GM21529 (cell line): ENCODE results near the gene SEC22A.

Experiments used
- ATAC-seq: cut with Tn5 transposase; IDR thresholded peaks from one replicate; pipeline ENCODE4 v1.9.1; 2021; ENCODE audit not compliant: unreplicated experiment

The SEC22A gene

DNA sequence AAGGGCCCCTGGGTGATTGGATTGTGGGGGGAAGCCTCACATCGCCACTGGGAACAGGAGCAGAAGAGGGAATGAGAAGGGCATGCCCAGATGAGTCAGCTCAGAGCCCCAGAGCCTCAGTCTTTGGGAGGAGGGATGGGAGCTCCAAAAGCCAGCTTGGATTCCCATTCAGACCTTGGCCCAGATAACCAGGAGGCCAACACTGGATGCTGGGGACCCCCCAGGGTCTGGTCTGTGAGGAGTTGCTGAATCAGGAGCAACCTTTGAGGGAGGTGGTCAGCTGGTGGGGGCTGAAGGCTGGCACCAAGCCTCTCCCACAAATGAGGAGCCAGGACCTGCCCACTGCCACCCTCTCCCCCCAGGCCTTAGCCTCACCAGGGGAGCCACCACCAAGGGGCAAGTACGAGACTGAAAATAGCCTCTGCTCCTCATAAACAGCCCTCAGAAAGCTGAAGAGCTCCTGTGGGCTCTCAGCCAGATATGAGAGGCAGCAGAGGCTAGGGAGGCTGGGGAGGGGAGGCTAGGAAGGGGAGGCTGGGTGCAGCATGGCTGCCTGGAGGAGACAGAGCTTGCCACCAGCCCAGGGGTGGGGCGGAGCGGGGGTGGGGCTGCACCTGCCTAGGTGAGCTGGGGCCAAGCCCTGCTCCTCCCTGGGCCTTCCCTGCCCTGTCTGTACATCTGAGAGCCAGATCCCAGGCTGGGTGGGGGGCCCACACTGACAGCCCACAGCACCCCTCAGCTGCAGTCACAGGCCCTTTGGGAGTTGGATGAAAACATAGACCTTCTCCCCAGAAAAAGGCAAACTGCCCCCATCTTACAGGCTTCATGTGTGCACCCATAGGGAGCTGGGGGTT is 99.8 kb downstream of the SEC22A start:
- ATAC-seq = no peak

DNA sequence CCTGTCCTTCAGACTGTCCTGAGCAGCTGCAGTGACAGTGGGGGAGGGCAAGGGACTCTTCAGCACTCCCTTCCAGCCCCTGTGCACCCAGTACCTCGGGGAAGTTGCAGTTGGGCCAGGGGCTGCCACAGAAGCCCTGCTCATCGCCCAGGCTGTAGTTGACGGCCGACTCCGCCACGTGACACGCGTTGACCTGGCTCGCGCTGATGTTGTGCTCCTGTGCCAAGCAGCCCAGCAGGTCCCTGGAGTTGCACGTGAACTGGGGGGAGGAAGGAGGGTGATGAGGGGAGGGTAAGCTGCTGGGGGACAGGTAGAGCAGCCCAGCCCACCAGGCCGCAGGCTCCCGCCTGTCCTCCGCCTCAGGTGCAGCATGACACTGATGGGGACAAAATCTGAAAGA is 101.2 kb downstream of the SEC22A start:
- ATAC-seq = no peak

DNA sequence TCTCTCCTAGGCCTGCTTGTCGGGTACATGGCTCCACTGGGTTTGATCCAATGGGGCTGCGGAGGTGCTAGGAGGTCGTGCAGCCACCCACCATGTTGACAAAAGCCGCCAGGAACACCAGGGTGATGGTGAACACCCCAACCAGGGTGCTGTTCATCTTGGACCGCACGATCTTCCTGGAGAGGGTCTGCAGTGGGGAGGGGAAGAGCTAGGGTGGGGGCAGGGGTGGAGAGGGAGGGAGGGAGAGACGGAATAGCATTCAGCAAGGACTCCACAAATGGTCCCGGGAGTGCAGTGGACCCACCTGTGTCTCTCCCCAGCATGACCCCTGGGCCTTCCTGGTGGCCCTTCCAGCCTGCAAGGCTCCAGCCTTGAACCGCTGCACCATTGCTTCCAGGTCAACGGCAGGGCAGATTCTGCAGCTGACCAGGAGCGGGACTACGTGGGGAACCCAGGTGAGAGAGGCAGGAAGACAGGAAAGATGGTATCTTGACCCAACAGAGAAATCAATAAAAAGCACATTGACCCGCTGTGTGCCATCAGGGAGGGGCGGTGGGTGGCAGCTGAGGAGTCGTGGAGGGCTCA is 102.3 kb downstream of the SEC22A start:
- ATAC-seq = no peak

DNA sequence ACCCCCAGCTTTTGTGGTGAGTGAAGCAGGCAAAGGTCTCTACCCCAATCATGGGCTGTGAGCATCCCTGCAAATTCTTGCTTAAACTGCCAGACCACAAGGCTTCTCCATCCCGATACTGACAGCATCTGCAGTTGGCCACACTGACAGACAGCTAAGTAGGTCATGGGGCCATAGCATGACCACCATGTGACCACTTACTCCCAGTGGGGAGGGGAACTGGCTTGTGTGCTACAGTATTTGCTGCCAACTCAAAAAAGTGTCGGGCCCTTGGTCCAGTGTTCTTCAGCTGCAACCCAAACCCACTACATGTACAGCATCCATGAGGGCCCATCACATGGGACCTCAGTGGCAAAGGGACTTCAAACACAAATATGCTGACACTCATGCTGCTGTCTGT is 103.4 kb downstream of the SEC22A start:
- no peak for ATAC-seq

DNA sequence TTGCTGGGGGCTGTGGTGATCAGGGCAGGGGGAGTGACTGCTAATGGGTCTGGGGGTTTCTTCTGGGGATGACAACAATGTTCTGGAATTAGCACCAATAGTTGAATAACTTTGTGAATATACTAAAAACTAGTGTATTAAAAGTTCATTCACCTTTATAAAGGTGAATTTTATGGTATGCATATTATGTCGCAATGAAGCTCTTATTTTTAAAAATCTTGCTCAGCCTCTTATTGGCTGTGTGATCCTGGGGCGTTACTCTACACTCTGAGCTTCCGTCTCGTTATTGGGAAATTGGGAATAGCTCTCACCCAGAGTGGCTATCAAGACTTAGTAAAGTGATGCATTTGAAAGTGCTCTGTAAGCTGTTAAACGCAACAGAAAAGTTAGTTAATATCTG is 105.3 kb downstream of the SEC22A start:
- no peak for ATAC-seq

DNA sequence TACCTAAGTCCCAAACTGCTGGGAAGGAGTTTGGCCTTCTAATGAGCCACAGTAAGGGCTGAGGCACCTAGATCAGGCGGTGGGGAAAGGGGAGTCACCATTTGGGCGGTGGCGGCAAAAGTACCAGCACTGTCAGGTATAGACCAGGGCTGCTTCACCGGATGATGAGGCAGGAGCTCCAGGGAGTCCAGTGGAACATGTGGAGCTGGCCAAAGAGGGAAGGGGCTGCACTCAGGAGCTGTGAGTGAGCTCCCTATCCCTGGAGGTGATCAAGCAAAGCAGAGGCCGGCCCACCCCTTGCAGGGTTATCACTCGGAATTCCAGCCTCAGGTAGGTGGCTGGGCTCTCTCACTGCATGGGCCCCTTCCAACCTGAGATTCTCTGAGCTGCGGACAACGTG is 108.4 kb downstream of the SEC22A start:
- no peak for ATAC-seq

DNA sequence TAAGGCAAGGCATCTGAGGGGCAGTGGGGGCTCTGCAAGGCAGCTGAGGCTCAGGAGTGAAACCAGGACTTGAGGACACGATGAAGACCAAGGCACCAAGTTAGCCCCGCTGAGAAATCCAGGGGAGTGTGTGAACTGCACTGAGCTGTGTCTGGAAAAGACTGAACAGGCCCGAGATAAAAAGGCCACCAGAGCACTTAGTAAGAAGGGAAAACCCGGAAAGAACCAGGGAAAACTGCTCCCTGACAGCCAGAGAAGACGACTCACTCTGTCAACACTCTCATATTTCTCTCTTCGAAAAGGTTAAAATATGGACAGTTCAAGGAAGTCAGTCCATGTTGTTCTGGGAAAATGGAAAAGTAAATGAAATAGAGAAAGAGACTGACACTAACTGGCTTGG is 109.0 kb downstream of the SEC22A start:
- no peak for ATAC-seq

DNA sequence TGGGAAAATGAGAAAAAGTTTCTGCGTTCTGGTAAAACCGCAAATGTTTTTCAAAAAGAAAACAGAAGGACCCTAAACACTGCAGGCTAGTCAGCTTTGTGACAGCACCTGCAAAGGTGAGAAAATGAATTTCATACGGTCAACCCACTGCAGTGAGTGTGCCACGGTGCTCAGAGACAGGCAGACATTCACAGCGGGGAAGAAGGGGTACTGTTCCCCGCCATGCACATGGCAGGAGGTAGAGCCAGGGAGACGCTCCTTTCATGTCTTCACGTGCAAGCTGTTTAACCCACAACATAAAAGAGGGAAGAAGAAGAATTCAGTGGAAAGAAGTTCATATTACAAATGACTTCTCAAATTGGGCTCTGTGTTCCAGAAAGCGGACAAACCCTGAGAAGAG is 109.5 kb downstream of the SEC22A start:
- ATAC-seq = no peak

DNA sequence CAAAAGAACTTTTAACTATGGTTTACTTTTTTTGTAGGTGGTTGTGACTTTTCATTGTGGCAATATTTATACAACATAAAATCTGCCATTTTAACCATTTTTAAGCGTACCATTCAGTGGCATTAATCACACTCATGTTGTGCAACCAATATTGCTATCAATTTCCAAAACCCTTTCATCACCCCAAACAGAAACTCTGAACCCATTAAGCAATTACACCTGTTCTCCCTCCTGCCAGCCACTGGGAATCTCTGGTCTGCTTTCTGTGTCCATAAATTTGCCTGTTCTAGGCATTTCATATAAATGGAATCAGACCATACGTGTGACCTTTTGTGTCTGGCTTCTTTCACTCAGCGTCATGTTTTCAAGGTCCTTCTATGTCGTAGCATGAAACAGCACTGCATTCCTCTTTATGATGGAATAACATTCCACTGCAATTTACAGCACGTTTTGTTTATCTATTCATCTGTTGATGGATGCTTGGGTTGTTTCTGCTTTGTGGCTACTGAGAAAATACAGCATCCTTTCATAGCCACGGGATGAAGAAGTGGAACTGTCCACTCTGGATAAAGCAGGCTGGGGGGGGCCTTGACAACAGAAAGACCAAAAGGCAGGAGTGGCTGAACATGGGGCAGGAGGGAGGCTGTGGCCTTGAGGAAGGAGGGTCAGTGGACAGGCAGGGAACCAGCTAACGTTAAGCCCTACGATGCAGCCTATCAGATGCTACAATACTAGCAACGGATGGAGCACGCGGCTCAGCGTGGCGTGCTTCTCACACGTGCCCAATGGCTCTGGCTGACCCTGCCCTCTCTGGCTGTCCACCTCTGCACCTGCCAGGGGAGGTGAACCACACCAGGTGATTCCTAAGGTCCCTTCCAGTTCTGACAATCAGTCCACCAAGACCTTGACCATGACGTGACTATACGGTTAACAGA is 110.9 kb downstream of the SEC22A start:
- no peak for ATAC-seq

DNA sequence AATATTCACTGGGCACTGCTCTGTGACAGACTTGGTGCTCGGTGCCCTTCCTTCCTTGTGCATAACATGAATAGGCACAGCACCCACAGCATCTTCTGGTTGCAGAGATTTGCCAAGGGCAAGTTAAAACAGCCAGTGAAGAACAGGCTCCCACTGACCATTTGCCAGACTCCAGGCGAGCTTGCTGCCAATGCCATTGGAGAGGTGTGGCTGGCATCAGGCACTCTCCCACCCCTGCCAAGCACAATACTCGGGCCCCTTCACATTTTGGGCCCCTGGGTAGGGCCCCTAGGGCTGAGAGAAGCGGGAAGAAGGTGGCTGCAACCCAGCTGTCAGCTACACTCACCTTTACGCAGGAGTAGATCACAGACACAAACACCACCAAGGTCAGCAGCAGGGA is 112.1 kb downstream of the SEC22A start:
- ATAC-seq = no peak

DNA sequence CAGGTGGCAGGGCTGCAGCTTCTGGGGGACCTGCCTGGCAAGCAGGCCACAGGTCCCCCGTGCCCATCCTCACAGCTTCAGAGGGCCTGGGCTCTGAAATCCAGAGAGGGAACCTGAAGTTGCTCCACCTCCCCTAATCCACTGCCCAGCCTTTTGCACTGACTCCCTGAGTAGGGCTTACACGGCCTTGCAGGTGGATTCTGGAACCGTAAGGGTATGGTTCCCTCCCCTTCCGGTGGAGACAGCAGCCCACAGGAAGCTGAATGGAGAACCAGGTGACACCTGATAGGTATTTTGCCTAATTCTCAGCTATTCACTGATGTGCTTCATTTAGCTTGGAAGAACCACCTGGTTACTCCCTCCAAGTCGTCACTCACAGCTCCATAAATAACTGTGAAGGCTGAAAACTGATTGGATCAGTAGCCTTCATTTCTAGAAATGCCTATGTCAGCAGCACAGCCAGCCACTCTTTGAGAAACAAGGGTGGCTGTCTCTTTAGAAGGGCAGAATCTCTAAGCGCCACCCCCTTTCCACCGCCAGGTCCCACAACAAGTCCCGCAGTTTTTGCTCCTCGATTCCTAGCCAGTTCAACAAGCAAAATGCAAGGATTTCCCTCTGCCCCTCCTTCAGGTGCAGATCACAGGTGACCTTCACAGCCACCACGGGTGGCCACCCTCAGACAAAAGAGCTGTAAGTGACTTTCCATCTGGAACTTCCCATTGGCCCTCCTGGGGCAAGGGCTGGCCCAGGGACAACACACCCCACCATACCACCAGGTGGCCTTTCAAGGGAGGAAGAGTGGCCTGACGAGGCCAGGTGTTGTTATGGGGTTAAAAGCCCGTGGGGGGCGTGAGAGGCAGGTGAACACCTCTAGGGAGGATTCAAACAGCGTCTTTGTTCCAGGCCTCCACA is 112.9 kb downstream of the SEC22A start:
- ATAC-seq = no peak

DNA sequence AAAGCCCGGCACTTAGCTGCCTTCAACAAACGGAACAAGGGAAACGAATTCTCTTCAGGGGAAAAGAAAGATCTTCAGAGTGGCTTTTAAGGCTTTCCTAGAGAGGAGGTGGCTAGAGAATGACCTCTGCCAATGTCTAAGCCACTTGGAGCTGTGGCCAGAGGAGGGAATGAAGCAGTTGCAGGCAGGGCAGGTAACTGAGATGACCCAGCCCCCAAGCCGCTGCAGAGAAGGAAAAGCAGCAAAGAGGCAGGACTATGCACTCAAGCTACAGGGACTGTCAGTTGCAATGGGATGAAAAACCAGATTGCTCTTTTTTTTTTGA is 113.5 kb downstream of the SEC22A start:
- ATAC-seq = no peak

DNA sequence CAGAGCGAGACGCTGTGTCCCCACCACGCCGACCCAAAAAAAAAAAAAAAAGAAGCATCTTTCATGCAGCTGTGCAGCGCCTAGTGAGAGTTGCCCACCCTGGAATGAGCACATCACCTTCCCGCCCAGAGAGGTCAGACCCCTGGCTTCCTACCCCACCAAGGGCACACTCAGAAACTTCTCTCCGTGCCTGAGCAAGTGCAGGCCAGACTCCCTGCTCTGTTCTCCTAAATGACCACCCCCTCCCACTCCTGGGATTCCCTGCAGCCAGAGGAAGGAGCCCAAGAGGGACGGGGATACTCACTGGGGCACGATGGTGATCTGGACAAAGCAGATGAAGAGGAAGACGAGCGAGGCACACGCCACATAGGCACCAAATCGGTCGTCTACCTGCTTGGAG is 116.0 kb downstream of the SEC22A start:
- ATAC-seq = no peak

DNA sequence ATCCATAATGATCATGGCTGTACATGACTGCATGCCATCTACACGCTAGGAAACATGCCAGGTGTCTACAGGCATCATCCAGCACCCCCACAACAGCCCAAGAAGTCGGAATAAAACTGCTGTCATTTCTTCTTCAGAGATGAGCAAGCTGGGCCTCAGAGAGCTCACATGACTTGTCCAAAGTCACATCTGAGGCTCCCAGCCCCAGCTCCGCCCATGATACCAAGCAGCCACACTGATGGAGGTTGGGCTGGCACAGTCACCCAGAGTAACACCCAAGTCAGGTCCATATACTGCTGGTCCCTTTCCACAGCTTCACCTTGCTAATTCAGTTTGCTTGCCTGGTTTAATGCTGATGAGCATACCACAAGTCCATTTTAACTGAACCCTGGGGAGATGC is 116.6 kb downstream of the SEC22A start:
- ATAC-seq = no peak

DNA sequence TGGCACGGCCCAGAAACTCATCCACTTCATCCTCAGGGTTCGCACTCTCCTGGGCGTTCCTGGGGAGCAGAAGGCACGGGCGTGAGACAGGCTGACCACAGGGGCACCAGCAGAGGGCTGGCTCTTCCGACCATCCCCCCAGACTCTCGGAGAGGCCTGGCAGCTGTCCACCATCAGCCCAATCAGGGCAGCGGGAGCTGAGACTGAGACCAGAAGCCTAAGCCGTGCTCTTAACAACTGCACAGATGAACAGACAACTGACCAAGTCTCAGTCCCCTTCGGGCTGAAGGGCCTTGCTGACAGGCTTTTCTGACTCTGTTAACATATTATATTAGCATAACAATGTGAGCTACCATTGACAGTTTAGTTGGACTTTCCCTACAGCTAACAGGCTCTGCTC is 118.0 kb downstream of the SEC22A start:
- ATAC-seq = no peak

DNA sequence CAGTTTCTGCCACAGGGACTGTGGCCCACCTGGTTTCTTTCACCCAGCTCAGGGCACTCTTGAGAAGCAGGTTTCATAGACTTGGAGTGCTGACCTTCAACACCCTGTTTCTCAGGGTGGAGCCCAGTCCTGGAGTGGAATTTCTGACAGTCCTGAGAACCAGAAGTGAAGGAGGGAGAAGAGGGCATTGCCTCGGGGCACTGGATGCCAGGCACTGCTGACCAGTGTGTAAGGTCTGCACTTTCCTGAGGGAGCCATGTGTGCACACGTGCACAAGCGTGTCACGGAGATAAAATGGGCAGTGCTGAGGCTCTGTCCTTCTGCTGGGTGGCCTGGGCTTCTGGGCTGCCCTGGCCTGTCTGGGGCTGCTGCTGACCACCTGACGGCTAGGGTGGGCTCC is 118.5 kb downstream of the SEC22A start:
- no peak for ATAC-seq

DNA sequence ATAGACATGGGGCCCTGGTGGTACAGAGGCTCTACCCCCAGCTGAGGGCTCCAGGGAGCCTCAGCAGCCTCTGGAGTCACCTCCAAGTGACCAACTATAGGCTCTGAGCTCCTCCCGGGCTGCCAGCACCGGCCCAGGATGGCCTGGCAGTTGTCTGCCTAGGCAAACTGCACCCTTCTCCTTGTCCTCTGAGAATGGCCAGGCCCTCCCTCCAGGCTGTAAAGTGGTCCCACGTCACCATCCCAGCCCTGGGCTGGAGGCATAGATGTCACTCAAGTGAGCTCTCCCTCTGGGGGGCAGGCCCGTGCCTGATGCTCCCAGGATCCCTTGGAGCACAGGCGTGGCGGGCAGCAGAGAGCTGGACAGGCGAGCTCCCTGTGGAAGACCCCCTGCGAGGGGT is 120.1 kb downstream of the SEC22A start:
- no peak for ATAC-seq

DNA sequence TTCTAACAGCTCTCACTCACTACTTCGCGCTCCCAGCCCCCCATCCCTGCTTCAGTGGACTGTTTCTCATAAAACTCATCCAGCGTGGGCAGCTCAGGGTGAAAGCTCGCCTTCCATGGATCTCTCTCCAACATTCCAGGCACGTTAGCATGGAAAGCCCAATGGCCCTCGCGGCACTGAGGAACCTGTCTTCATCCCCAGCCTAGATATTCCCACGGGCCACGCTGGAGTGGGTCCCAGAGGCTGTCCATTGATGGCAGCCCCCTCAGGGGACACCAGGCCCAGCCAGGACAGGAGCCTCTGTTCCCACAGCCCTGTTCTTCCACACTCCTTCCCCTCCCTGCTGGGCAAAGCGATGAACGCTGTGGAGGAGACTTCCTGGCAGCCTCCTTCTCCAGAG is 121.1 kb downstream of the SEC22A start:
- no peak for ATAC-seq
